ENCODE results near the gene APP. TPM values are rescaled to one million over a fixed set of nuclear protein-coding genes. Genes with fewer than 3 reads are reported as not detected.

APP gene
- total and polyA plus RNA-seq, 7 donors: 71.7 to 355 (median 270) TPM

DNA sequence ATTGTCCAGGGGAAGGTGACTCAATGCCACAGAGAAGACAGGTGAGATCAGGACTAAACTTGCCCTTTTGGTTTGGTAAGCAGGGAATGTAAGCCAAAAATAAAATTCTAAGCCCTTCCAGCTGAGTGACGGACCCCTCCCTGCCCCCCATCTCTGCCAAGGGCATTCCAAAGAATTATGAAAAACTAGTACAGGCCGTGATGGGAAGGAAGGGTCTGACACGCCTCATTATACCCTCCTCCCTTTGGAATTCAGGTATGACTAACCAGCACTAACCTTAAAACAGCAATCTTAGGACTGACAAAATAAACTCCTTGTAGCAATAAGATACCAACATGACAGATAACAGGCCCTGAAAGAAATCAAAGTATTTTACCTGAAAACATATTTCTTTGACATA is 336.2 kb downstream of the APP start:
- H3K4me3 ChIP-seq: no peak overlapping the region
- no peak for DNase-seq
- 60 to 77% methylated on average over 3 of the region's 3 CpGs for WGBS, 2 donors
- H3K4me1 ChIP-seq: peaks cover 0 to 43% (median 30%) of the 10 kb centered on the region in 4 donors
- TF ChIP-seq EP300 (IDR thresholded peaks at IDR 0.05): no peak
- TF ChIP-seq POLR2AphosphoS5 (IDR thresholded peaks at IDR 0.05): no peak
- TF ChIP-seq, protein P1, sequence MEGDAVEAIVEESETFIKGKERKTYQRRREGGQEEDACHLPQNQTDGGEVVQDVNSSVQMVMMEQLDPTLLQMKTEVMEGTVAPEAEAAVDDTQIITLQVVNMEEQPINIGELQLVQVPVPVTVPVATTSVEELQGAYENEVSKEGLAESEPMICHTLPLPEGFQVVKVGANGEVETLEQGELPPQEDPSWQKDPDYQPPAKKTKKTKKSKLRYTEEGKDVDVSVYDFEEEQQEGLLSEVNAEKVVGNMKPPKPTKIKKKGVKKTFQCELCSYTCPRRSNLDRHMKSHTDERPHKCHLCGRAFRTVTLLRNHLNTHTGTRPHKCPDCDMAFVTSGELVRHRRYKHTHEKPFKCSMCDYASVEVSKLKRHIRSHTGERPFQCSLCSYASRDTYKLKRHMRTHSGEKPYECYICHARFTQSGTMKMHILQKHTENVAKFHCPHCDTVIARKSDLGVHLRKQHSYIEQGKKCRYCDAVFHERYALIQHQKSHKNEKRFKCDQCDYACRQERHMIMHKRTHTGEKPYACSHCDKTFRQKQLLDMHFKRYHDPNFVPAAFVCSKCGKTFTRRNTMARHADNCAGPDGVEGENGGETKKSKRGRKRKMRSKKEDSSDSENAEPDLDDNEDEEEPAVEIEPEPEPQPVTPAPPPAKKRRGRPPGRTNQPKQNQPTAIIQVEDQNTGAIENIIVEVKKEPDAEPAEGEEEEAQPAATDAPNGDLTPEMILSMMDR (IDR thresholded peaks at IDR 0.05): no peak
- no peak overlapping the region for H3K27ac ChIP-seq
- peaks cover 0 to 4% (median 0%) of the 10 kb centered on the region in 4 donors for H3K9me3 ChIP-seq
- intact Hi-C loops (cut with DNase I): no loop called here
- H3K27me3 ChIP-seq: no peaks in the 10 kb centered on the region
- H3K36me3 ChIP-seq: no peaks in the 10 kb centered on the region

DNA sequence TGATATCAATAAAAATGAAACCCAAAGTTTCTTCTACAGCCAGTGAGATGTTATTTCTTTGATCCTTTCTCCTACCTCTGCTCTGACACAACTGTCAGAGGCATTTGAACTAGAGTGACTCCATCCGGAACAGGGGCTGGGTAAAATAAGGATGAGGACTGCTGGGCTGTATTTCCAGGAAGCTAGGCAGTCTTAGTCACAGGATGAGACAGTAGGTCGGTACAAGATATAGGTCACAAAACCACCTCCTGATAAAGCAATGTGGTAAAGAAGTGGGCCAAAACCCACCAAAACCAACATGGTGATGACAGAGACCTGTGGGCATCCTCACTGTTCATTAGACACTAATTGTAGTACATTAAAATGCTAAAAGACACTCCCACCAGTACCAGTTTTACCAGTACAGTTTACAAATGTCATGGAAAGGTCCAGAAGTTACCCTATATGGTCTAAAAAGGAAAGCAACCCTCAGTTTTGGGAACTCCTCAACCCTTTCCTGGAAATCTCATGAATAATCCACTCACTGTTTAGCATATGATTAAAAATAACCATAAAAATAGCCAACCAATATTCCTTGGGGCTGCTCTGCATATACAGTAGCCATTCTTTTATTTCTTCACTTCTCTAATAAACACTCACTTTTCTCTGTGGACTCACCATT is 339.1 kb downstream of the APP start:
- H3K4me1 ChIP-seq: peaks cover 0 to 33% (median 22%) of the 10 kb centered on the region in 4 donors
- no peaks in the 10 kb centered on the region for H3K36me3 ChIP-seq
- TF ChIP-seq, protein P1 (IDR thresholded peaks at IDR 0.05): no peak
- no peak for TF ChIP-seq POLR2AphosphoS5 (IDR thresholded peaks at IDR 0.05)
- no peak for TF ChIP-seq POLR2A (IDR thresholded peaks at IDR 0.05)
- no peak for TF ChIP-seq EP300 (IDR thresholded peaks at IDR 0.05)
- WGBS, 2 donors: 82% methylated on average over 2 of the region's 2 CpGs
- H3K27ac ChIP-seq: no peak overlapping the region
- peaks cover 0 to 4% (median 0%) of the 10 kb centered on the region in 4 donors for H3K9me3 ChIP-seq
- no peaks in the 10 kb centered on the region for H3K27me3 ChIP-seq
- intact Hi-C loops (cut with DNase I): no loop called here
- DNase-seq: no peak
- no peak overlapping the region for H3K4me3 ChIP-seq

Small RNA genes lying within 50 kb of the gene (small RNA-seq; reads per million reads assigned to genes)
- gene RNU6-123P (0 reads per million in 3 donors), gene RNU6-926P (0 reads per million in 3 donors)
